Urothelium cell line (cell line): ENCODE measurements around the gene TTLL11.

Experiments
- DNase-seq: peaks from one replicate; pipeline ENCODE4 v3.0.0; 2011; ENCODE audit warnings: low spot score, mixed read lengths
- FAIRE-seq: peaks from 2 replicates; lab custom pipeline; 2011; peaks lifted over from hg19 to GRCh38; lab: Jason Lieb, UNC

TTLL11 gene

DNA sequence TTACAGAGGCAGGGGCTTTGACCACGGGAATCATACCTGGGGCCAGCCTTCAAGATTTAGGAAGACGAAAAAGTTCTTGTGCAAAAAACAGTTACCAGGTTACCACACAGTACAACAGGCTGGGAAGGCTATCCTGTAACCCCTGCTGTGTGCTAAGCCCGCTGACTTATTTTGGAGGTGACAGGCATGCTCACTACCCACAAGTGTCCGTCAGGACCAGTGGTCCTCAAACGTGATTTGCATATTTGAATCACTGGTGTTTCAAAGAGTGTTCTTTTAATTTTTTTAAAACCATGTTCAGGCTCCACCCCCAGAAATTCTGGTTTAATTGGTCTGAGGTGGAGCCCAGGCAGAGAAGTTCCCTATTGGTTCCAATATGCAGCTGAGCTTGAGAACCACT is 146.6 kb downstream of the TTLL11 start:
- DNase-seq = no peak
- no peak for FAIRE-seq

DNA sequence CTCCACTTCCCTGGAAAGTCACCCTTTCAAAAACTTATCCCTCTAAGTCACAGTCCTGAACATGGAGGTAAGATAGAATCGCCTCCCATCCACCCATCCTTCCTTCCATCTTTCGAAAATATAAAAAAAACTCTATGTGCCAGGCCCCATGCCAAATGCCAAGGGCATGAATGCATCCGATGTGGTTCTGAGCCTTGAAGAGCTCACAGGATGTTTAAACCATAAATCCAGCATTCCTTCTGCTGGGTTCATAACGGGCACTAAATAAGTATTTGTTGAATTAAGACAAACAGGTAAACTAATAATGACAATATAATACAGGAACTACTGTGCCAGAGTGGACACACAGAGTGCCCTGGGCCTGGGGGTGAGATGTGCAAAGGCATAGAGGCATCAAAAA is 147.3 kb downstream of the TTLL11 start:
- no peak for FAIRE-seq
- DNase-seq = peak; percentile 43

DNA sequence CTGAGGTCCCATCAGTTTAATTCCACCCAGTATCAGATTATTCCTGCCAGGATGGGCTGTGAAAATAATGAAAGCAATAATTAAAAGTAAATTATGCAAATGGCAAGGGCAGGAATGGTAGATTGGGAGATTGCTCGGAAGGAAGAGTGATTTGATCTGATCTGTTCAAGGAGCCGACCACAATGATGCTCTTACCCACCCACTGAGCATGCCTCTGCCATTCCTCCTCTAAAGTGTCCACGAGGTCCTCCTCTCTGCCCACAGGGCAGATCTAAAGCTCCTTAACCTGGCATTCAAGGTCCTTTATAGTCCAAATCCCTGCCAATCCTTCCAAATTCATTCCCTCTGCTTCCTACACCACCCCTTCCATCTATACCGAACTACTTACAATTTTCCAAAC is 147.8 kb downstream of the TTLL11 start:
- FAIRE-seq = no peak
- no peak for DNase-seq

DNA sequence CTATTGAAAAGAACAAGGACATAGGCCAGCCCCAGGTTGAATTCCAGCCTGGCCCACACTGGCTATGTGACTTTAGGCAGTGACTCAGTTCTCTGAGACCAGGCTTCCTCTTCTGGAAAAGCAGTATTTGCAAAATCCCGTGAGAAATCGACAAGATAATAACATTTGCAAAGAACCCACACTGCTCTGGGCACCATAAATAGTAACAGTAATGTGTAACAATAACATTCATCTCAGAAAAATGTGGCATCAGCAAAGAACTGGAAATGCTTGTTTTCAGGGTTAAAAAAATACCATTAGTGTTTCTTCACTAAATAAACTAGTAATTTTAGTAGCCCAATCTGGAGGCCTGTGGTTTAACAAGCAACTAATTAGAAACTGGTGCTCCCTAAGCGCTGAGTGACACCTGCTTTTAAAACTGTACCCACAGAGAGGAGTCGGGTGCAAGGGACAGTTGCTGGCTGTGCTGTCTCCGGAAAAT is 148.4 kb downstream of the TTLL11 start:
- no peak for FAIRE-seq

DNA sequence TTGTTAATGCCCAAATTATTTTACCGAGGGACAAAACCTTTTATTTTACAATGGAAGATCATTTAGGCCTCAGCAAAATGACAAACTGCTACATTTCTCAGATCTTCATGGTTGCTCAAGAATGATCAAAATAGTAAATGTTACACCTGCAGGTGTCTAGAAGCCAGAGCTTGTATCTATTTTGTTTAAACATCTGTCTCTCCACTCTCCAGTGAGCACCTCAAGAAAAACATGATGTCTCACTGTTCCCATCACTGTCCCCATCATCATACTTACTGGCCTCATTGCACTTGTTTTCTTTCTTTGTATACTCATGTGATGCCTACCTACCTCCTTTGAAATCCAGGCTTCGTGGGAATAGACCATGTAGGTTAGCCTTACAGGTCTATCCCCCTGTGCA is 149.6 kb downstream of the TTLL11 start:
- no peak for DNase-seq
- no peak for FAIRE-seq

More for the DNA sequence above, 148.4 kb downstream of the TTLL11 start:
- DNase-seq = no peak

DNA sequence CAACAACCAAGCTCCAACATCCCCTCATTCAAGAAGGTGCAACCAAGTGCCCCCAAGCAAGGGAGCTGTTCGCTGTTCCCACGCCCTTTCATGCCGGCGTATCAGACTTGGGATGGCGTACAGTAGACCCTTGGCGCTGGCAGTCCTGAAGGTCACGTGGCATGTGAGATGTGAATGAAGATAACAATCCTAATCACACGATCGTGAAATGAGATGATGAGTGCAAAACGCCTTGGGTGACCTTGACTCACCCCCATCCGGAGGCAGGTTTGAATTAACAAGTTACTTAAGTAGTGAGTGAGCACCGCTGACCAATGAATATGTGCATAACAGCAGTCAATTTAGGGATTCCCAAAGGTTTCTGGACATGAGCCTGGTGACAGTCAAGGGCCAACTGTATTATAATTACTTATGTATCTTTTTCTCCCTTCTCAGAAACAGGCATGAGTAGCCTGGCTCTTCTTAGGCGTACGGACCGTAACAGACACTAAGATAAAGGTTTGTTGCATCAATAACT is 150.2 kb downstream of the TTLL11 start:
- no peak for FAIRE-seq
- no peak for DNase-seq

DNA sequence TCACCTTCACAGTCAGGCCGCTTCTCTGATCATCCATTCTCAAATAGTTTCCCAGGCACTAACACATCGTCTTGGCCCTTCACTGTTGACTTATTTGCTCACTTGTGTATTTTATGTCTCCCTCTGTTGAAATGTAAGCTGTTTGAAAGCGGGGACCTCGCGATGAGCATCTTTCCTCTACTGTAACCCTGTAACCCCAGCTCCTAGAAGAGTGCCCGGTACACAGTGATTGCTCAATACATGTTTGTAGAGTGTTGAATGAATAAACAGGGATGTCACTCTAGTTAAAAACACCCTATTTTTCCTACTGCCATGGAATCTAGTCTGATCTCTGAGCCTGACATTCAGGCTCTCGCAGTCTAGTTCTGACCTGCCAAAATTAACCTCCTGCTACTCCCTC is 150.8 kb downstream of the TTLL11 start:
- FAIRE-seq = no peak

DNA sequence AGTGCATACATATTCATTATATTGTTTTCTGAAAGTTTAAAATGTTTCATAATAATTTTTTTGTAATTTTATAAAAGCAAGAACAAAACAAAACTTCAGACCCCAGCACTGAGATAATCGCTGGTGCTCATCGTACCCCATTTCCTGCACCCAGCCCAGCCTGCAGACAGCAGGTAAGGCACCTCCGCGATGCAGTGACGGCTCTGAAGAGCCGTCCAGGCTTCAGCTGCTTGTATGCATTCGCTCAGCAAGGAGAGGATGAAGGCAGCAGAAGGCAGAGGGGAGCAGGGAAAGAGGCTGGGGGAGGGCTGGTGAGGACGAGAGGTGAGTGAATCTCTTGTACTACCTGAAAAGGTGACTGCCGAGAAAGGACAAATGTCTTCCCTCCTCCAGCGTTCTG is 153.5 kb downstream of the TTLL11 start:
- FAIRE-seq = no peak

More for the DNA sequence above, 150.8 kb downstream of the TTLL11 start:
- no peak for DNase-seq

DNA sequence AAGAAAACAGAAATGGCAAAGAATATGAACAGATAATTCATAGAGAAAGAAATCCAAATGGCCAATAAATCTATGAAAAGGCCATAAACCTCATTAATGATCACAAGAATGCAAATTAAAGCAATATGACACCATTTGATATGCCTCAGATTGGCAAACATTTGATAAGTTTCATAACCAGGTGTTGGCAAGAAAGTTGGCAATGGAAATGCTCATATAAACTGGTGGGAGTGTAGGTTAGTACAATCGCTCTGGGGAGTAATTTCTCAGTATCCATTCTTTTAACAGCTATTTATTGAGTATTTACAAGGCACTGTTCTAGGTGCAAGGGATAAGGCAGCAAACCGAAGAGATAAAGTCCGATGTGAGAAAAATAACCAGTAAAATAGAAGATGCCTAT is 154.5 kb downstream of the TTLL11 start:
- no peak for DNase-seq
- no peak for FAIRE-seq

More for the DNA sequence above, 153.5 kb downstream of the TTLL11 start:
- no peak for DNase-seq

DNA sequence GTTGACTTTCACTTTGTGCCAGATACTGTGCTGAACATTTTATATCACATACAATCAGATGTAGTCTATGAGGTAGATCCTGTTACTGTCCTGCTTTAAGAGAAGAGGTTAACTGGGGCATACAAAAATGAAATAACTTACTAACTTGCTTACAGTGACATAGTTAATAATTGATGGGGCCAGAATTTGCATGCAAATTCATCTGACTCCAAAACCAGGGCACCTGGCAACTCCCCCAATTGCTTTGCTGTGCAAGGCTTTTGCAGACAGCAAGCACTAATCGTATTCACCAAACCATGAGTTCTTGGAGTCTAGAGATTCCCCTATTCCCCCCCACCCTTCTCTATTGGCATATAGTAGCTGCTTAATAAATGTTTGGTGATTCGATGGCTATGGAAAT is 155.9 kb downstream of the TTLL11 start:
- DNase-seq = no peak
- no peak for FAIRE-seq

DNA sequence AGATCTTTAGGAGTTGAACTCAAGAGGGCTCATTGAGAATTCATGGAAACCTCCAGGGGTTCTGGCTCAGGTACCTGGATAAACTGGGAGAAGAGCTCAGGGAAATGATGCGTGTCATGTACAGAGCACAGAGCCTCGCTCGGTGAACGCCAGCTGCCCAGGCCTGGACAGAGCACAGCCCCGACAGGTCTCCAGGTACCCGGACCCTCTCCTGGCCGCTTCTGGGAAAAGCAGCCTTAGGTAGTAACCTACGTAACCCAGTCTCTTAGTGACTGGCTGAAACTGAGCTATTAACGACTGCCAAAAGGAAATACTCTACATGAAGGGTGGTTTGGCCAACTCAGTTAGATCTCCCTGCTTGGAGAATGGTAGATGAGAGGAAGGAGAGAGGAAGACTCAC is 157.4 kb downstream of the TTLL11 start:
- DNase-seq = no peak
- no peak for FAIRE-seq

DNA sequence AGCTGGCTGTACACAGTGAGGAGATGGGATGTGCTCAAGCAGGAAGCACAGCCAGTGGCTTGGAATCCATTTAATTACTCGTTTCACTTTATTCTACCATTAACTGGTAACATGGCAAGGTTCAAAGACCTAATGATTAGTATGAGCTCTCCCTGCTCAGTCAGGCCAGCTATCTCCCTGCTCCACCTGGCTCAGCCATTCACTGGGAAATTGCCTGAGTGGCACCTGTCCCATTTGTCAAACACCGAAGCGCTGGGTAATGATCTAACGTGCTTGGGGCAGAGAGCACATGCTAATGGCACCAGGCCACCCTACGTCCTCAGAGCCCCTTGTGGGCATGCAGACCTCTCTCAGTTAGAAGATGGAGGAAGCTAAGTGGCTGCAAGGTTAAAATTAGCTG is 162.2 kb downstream of the TTLL11 start:
- no peak for FAIRE-seq
- DNase-seq = no peak

DNA sequence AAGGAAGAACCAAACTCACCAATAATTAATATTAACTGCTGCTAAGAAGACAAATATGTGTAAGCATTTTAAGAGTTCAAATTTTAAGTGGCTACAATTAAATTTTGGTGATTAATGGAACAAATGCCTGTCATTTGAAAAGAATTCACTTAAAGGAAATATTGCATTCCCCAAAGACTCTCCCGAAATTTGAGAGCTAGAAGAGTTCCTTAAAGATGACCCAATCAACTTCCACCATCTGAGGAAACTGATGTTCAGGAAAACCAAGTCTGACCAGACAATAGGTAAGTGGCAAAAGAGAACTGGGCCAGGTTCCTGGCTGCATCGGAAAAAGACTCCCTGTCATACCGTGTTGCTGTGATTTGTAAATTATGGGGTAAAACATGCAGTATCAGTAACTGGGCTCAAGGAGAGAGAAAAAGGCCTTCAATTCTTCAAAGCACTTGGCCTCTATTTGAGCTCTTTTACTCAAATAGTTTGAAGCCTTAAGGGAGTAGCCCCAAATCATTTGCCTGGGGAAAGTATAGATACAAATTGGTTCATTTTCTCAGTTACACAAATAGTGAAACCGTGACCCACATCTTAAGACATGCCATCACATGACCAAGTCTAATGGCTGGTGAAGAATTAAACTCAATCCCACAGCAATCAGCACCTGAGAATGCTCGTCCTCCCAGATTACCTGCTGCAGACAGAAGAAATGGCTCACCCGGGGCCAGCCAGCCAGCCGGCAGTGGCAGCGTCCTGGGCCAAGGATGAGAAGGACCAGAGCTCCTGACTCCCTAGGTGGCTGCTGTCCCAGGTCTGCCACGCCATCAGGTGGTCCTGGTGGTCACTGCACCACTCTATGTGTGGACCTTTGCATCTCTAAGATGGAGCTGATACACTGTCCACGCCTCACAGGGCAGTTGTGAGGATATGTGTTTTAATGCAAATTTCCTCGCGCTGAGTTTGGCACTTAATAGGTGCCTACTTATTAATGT is 162.9 kb downstream of the TTLL11 start:
- DNase-seq (no peak), FAIRE-seq (no peak)

DNA sequence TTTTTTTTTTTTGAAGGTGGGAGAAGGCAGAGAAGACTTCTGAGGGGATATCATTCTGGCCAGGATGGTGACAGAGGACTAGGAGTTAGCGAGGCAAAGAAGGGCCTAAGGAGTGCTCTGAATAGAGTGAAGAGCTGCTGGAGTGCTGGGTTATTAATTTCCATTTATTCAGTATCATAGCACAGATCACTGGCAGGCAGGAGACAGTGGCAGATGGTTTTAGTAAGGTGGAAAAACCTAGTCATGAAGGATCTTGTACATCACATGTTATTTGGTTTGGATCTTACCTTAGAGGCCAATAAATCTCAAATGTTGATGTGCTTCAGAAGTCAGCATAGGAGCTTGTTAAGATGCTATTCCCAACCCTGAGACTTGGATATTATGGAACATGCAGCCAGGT is 165.5 kb downstream of the TTLL11 start:
- DNase-seq = no peak
- FAIRE-seq = no peak

DNA sequence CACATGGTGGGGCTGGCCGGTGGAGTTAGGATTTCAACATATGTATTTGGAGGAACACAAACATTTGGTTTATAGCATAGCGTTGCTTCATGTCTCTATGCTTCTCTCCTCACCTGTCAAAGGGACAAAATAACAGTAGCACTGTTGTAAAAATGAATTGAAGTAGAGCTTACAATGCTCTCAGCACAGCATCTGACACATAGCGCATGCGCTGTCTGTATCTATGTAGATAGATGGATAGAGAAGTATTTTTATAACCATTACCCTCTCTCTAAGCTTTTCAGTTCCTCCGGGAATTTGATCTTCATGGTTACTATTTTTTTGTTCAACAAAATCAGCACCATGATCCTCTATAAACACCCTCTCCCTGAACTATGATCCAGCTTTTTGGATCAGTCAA is 166.0 kb downstream of the TTLL11 start:
- DNase-seq (no peak), FAIRE-seq (no peak)

DNA sequence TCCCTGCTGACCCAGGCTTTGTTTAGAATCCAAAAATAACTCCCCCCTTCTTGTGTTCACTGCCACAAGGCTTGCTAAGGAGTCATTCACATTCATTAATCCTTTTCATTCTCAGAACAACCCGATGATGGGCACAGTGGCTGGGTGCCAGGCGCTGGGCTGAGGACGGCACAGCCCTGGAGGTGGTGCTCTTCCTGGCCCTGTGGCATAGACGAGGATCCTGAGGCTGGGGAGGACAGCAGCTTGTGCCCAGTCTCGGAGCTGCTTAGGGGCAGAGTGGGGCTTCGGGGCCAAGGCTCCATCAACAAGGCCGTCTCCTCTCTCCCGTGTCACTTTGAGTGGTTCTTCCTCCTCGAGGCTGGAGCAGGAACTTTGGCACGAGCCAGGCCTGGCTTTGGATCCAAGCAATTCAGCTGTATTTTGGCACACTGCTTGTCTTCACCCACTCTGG is 166.7 kb downstream of the TTLL11 start:
- DNase-seq = no peak
- FAIRE-seq = no peak

DNA sequence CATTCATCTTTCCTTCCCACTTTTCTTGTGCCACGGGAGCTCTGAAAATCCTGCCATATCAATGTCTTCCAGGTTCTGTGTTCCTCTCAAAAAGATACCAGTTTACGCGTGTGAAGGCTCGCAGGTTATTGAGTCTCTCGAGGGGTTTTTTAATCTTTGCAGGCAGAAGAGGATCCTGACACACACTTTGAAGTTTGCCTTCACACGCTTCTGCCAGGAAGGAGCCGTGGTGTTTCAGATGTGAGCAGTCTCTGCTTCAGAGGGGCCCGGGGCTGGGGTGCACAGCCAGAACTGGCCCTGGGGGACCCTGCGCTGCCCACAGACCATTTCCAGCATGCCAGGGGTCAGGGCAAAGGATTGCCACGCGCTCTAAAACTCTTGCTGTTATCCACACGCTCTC is 167.2 kb downstream of the TTLL11 start:
- FAIRE-seq (no peak), DNase-seq (no peak)

DNA sequence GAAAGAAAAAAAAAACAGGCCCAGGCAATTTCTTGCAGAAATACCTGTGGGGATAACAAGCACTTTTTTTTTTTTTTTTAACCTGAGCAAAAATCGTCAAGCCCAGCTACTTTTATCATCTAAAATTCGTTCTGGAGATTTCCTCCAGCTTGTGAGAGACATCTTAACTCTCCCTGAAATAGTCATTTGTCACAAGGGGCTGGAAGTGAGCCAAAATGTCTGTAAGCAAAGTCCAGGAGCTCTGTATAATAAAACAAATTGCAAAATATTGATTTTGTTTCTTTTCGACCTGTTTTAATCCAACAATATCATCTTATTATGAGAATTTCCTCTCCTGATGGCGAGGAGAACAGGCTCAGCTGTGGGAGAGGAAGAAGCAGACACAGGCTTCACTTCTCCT is 168.4 kb downstream of the TTLL11 start:
- DNase-seq = no peak
- FAIRE-seq = no peak

DNA sequence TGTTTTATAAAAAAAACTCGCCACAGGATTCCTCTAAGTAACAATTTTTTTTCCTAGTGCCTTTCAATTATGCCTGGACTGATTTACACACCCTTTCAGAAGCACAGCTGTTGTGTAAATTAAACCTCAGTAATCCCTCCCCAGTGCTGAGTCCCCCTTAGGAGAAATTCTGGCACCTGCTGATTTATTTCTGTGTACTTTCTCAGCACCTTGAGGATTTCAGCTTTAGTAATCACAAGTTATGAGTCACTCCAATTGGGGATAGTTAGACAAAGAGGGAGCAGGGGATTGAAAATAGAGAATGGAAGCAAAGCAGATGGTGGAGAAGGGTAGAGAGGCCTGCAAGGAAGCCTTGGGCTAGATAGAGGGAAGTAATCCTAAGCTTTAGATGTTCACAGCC is 171.7 kb downstream of the TTLL11 start:
- DNase-seq (no peak), FAIRE-seq (no peak)

DNA sequence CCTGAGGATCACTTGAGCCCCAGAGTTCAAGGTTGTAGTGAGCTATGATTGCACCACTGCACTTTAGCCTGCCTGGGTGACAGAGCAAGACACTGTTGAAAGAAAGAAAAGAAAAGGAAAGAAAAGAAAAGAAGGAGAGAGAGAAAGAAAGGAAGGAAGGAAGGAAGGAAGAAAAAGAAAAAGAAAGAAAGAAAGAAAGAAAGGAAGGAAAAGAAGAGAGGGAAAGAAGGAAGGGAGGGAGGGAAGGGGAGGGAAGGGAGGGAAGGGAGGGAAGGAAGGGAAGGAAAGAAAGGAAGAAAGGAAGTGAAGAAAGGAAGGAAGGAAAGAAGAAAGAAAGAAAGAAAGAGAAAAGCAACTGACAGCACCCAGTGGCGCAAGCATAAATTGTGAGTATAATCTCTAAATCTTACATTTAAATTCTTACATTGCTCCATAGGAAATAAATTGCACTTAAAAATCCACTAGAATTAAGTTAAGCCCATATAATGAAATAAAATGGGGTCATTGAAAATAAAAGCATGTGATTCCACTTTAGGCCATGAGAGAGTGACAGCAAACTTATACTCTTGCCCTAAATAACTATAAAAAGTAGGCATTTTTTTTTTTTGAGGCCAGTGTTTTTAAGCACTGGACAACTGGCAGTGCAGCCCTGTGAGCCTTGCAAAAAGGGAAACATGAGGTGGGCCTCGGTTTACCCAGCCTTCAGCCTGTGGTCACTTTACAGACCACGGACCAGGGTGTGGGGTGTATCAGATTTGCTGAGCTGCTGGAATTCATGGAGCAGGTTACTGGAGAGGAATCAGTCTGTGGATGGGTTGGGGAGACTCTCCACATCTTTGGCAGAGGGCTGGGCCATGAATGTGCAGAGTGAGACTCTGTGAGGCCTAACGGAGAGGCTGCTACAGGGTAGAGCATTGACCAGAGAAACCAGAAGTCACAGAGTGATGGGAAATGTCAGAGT is 175.5 kb downstream of the TTLL11 start:
- FAIRE-seq = no peak

DNA sequence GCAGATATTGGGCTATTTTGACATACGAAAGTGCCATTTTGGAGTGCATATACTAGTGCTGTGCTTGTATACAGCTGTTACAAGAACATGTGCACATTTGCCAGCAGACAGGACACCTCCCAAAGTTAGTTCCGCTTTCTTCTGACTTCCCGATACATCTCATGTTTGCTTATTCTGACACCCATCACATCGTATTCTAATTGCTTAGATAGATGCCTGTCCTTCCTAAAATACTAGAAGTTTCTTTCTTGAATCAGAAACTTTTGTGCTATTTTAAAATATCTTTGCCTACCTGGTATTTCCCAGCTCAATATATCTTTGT is 177.8 kb downstream of the TTLL11 start:
- DNase-seq (no peak), FAIRE-seq (no peak)

More for the DNA sequence above, 175.5 kb downstream of the TTLL11 start:
- DNase-seq = no peak
